Ishikawa (cell line): ENCODE results near the gene SLC12A1.

Experiments
- CEBPB ChIP-seq: IDR thresholded peaks from 2 replicates; pipeline ENCODE4 v1.6.1; 2012
- CREB1 ChIP-seq: IDR thresholded peaks from 2 replicates; pipeline ENCODE4 v1.6.1; 2012; ENCODE audit warnings: low read depth
- EGR1 ChIP-seq: IDR thresholded peaks from 2 replicates; pipeline ENCODE4 v1.6.1; 2012
- EP300 ChIP-seq: IDR thresholded peaks from 2 replicates; pipeline ENCODE4 v1.6.1; 2012; ENCODE audit warnings: borderline replicate concordance
- FOXM1 ChIP-seq: IDR thresholded peaks from 2 replicates; pipeline ENCODE4 v1.6.1; 2012; ENCODE audit warnings: low read depth, borderline replicate concordance
- MAX ChIP-seq: IDR thresholded peaks from 2 replicates; pipeline ENCODE4 v1.6.1; 2012
- NFIC ChIP-seq: IDR thresholded peaks from 2 replicates; pipeline ENCODE4 v1.6.1; 2012
- RAD21 ChIP-seq: IDR thresholded peaks from 2 replicates; pipeline ENCODE4 v1.6.1; 2012; ENCODE audit warnings: low read depth
- REST ChIP-seq: IDR thresholded peaks from 2 replicates; pipeline ENCODE4 v1.6.1; 2012; ENCODE audit warnings: low read depth, mild to moderate bottlenecking
- TAF1 ChIP-seq: IDR thresholded peaks from 2 replicates; pipeline ENCODE4 v1.6.1; 2012; ENCODE audit warnings: low read depth, mild to moderate bottlenecking
- TCF12 ChIP-seq: IDR thresholded peaks from 2 replicates; pipeline ENCODE4 v1.6.1; 2012; ENCODE audit warnings: low read depth
- TEAD4 ChIP-seq: IDR thresholded peaks from 2 replicates; pipeline ENCODE4 v1.6.1; 2012
- USF1 ChIP-seq: IDR thresholded peaks from 2 replicates; pipeline ENCODE4 v1.6.1; 2012
- YY1 ChIP-seq: IDR thresholded peaks from 2 replicates; pipeline ENCODE4 v1.6.1; 2012; ENCODE audit warnings: low read depth
- ZBTB7A ChIP-seq: IDR thresholded peaks from 2 replicates; pipeline ENCODE4 v1.6.1; 2012; ENCODE audit warnings: low read depth

SLC12A1 gene

GRCh38 chr15:48317221-48317620 lies 111.1 kb downstream of the SLC12A1 start:
- TF ChIP-seq TAF1 (no peak), EP300 (no peak), RAD21 (no peak), CREB1 (no peak), YY1 (no peak), ZBTB7A (no peak), REST (no peak), NFIC (no peak), MAX (no peak), CEBPB (no peak), USF1 (no peak), FOXM1 (no peak)

GRCh38 chr15:48318131-48318530 lies 112.0 kb downstream of the SLC12A1 start:
- TF ChIP-seq YY1 (no peak), CREB1 (no peak), ZBTB7A (no peak), TAF1 (no peak), EGR1 (no peak), CEBPB (no peak), MAX (no peak), FOXM1 (no peak), TEAD4 (no peak), TCF12 (no peak), RAD21 (no peak), NFIC (no peak), USF1 (no peak), EP300 (no peak), REST (no peak)

- TF ChIP-seq MAX (no peak), TAF1 (no peak), TCF12 (no peak), CREB1 (no peak), USF1 (no peak), NFIC (no peak), YY1 (no peak), EP300 (no peak), TEAD4 (no peak), REST (no peak), FOXM1 (no peak), ZBTB7A (no peak)
Measured at GRCh38 chr15:48323294-48323693, 117.2 kb downstream of the SLC12A1 start.

- no peak for TF ChIP-seq ZBTB7A
- no peak for TF ChIP-seq EP300
- TF ChIP-seq YY1 = no peak
Measured at GRCh38 chr15:48324949-48325348, 118.8 kb downstream of the SLC12A1 start.
